Measurements from ENCODE around the gene TUSC2. TPM values are rescaled to one million over a fixed set of nuclear protein-coding genes. Genes with fewer than 3 reads are reported as not detected.
A peak's percentile ranks its signal among the peaks of the same experiment; 100 is the strongest.

Gene TUSC2
- total and polyA plus RNA-seq, 5 donors from 2014 or later = 17.5 to 55.6 (median 45.9) TPM

DNA sequence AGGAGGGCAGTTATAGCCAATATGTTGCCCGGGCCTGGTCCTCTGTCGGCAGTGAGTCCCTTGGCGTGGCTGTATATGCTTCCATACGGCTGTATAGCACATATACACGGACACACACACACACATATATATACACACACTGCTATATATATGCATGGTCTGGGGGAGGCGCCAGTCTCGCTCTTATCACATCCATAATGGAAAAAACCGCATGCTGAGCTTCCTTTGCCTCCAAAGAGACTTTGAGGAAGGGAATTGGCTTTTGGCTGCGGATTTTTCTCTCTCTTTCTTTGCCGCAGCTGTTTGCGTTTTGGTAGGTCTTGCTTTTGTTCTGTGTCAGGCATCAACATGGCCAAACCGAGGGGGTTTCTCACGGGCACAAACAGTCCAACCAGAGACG is 42.6 kb upstream of the TUSC2 start:
- Histone ChIP-seq H3K27ac (ENCODE audit: insufficient read depth, low read length, poor library complexity, severe bottlenecking) (no peak overlapping the region), H3K9me3 (ENCODE audit: control insufficient read depth in 2 of 2, low read length in 2 of 2) (no peaks in the 10 kb centered on the region), H3K4me3 (ENCODE audit: low read depth, low read length) (no peak overlapping the region), H3K4me1 (ENCODE audit: control insufficient read depth, insufficient read depth, low read length, poor library complexity, severe bottlenecking) (peaks cover 25% of the 10 kb centered on the region), H3K27me3 (ENCODE audit: control insufficient read depth, insufficient read depth, low read length) (no peaks in the 10 kb centered on the region), H3K36me3 (ENCODE audit: control insufficient read depth, insufficient read depth, low read length) (no peaks in the 10 kb centered on the region)
- no peak for ATAC-seq (ENCODE audit: low read depth in 2 of 2)
- Mint-ChIP-seq H3K27me3 (peaks cover 17% of the 10 kb centered on the region), H3K4me3 (peak overlapping the region in 1 of 4 donors; percentile 87), H3K4me1 (peaks cover 0 to 39% (median 5%) of the 10 kb centered on the region in 4 donors), H3K9me3 (peaks cover 0 to 2% (median 0%) of the 10 kb centered on the region in 7 donors), H3K36me3 (no peaks in the 10 kb centered on the region), H3K27ac (peak overlapping the region in 1 of 3 donors; percentile 54)
- DNase-seq = no peak

DNA sequence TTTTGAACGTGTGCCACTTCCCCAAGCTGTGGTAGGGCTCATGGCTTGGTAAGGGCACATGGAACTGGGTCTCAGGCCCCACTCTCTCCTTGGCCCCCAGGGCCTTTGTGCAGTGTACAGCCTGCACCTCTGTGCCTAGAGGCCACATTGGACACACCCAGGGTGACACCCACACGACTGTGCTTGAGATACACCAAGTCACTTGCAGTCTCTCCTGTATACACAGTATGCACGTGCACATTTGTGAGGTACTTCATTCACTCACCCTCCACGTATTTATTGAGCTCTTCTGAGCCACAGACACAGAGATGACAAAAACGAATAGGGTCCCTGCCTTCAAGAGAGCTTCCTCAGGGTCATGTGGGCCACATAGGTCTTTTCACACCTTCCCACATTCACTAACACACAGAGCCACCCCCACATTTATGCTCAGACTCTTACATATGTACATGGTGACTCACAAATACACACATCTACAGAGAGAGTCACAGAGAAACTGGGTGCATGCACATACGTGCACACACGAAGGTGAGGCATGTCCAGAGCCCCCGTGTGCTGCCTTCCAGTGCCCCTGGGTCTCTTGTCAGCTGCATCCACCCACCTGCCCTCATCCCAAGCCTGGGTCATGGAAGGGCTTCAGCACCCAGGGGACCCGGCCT is 41.1 kb upstream of the TUSC2 start:
- DNase-seq = no peak
- no peaks in the 10 kb centered on the region for H3K36me3 ChIP-seq (ENCODE audit: control insufficient read depth, insufficient read depth, low read length)
- no peak overlapping the region for H3K4me3 ChIP-seq (ENCODE audit: low read depth, low read length)
- no peak overlapping the region for H3K27ac ChIP-seq (ENCODE audit: insufficient read depth, low read length, poor library complexity, severe bottlenecking)
- peak overlapping the region in 3 of 4 donors; percentile 4 to 86 (median 21) for H3K4me3 Mint-ChIP-seq
- no peaks in the 10 kb centered on the region for H3K36me3 Mint-ChIP-seq
- peaks cover 0 to 2% (median 0%) of the 10 kb centered on the region in 7 donors for H3K9me3 Mint-ChIP-seq
- H3K27me3 ChIP-seq (ENCODE audit: control insufficient read depth, insufficient read depth, low read length) = no peaks in the 10 kb centered on the region
- peaks cover 35% of the 10 kb centered on the region for H3K4me1 ChIP-seq (ENCODE audit: control insufficient read depth, insufficient read depth, low read length, poor library complexity, severe bottlenecking)
- ATAC-seq (ENCODE audit: low read depth in 2 of 2) = no peak
- no peak overlapping the region for H3K27ac Mint-ChIP-seq
- no peaks in the 10 kb centered on the region for H3K9me3 ChIP-seq (ENCODE audit: control insufficient read depth in 2 of 2, low read length in 2 of 2)
- H3K4me1 Mint-ChIP-seq = peaks cover 0 to 46% (median 5%) of the 10 kb centered on the region in 4 donors
- peaks cover 17% of the 10 kb centered on the region for H3K27me3 Mint-ChIP-seq

GRCh38 chr3:50365842-50366220 is 37.8 kb upstream of the TUSC2 start:
- H3K4me3 ChIP-seq (ENCODE audit: low read depth, low read length) = peak overlapping the region; percentile 77
- Mint-ChIP-seq H3K4me3 (peak overlapping the region; percentile 91 to 98 (median 94)), H3K27ac (peak overlapping the region; percentile 60 to 98 (median 97)), H3K9me3 (no peaks in the 10 kb centered on the region), H3K27me3 (no peaks in the 10 kb centered on the region), H3K36me3 (no peaks in the 10 kb centered on the region), H3K4me1 (peaks cover 0 to 42% (median 5%) of the 10 kb centered on the region in 4 donors)
- ATAC-seq (ENCODE audit: low read depth in 2 of 2) (no peak), DNase-seq (no peak)
- no peaks in the 10 kb centered on the region for H3K9me3 ChIP-seq (ENCODE audit: control insufficient read depth in 2 of 2, low read length in 2 of 2)
- no peaks in the 10 kb centered on the region for H3K36me3 ChIP-seq (ENCODE audit: control insufficient read depth, insufficient read depth, low read length)
- peaks cover 34% of the 10 kb centered on the region for H3K4me1 ChIP-seq (ENCODE audit: control insufficient read depth, insufficient read depth, low read length, poor library complexity, severe bottlenecking)
- H3K27ac ChIP-seq (ENCODE audit: insufficient read depth, low read length, poor library complexity, severe bottlenecking) = peak overlapping the region; percentile 85
- no peaks in the 10 kb centered on the region for H3K27me3 ChIP-seq (ENCODE audit: control insufficient read depth, insufficient read depth, low read length)

DNA sequence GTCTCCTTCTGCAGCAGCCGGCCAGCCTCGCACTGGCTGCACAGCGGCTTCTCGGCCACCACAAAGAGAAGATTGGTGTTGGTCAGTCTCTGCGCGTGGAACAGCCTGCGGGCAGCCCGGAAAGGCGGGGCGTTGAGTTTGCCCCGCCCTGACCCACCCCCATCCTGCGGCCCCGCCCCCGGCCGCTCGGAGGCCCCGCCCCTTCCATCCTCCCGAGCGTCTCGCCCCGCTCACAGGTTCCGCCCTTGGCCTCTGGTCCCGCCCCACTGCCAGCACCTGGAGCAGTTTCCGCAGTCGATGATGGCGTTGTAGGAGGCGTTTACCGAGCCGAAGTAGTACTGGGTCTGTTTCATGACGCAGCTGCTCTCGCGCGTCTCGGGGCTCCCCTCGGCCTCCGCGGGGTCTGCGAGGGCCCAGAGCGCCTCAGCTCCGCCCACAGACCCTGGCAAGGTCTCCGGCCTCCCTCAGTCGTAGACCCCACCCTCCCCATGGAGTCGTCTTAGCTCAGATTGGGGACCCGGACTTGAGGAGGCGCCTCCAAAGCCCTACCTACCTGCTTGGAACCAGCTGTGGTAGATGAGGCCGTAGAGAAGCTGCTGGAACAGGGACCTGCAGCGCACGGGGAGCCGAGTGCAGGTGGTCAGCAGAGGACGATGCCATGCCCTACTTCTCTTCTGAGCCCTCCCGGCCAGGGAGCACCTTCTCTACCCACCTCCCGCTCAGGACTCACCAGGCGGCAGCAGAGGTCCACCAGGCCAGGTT is 37.2 kb upstream of the TUSC2 start:
- H3K36me3 Mint-ChIP-seq = no peaks in the 10 kb centered on the region
- Histone ChIP-seq H3K4me1 (ENCODE audit: control insufficient read depth, insufficient read depth, low read length, poor library complexity, severe bottlenecking) (peaks cover 34% of the 10 kb centered on the region), H3K27me3 (ENCODE audit: control insufficient read depth, insufficient read depth, low read length) (no peaks in the 10 kb centered on the region), H3K4me3 (ENCODE audit: low read depth, low read length) (peak overlapping the region; percentile 77), H3K36me3 (ENCODE audit: control insufficient read depth, insufficient read depth, low read length) (no peaks in the 10 kb centered on the region), H3K9me3 (ENCODE audit: control insufficient read depth in 2 of 2, low read length in 2 of 2) (no peaks in the 10 kb centered on the region), H3K27ac (ENCODE audit: insufficient read depth, low read length, poor library complexity, severe bottlenecking) (peak overlapping the region; percentile 85)
- H3K4me1 Mint-ChIP-seq = peaks cover 0 to 44% (median 5%) of the 10 kb centered on the region in 4 donors
- H3K4me3 Mint-ChIP-seq = peak overlapping the region; percentile 91 to 98 (median 94)
- ATAC-seq (ENCODE audit: low read depth in 2 of 2) (peak; percentile 97 to 98), DNase-seq (peak; percentile 95 to 96 (median 95))
- H3K27me3 Mint-ChIP-seq = no peaks in the 10 kb centered on the region
- H3K27ac Mint-ChIP-seq = peak overlapping the region; percentile 60 to 98 (median 97)
- H3K9me3 Mint-ChIP-seq = no peaks in the 10 kb centered on the region

- ATAC-seq (ENCODE audit: low read depth in 2 of 2) (no peak), DNase-seq (no peak)
- Mint-ChIP-seq H3K27me3 (no peaks in the 10 kb centered on the region), H3K4me3 (peak overlapping the region; percentile 71 to 98 (median 92)), H3K36me3 (no peaks in the 10 kb centered on the region), H3K9me3 (no peaks in the 10 kb centered on the region), H3K27ac (no peak overlapping the region), H3K4me1 (peaks cover 0 to 50% (median 5%) of the 10 kb centered on the region in 4 donors)
- H3K4me3 ChIP-seq (ENCODE audit: low read depth, low read length) = no peak overlapping the region
- H3K9me3 ChIP-seq (ENCODE audit: control insufficient read depth in 2 of 2, low read length in 2 of 2) = no peaks in the 10 kb centered on the region
- H3K27ac ChIP-seq (ENCODE audit: insufficient read depth, low read length, poor library complexity, severe bottlenecking) = no peak overlapping the region
- H3K27me3 ChIP-seq (ENCODE audit: control insufficient read depth, insufficient read depth, low read length) = no peaks in the 10 kb centered on the region
- no peaks in the 10 kb centered on the region for H3K36me3 ChIP-seq (ENCODE audit: control insufficient read depth, insufficient read depth, low read length)
- peaks cover 35% of the 10 kb centered on the region for H3K4me1 ChIP-seq (ENCODE audit: control insufficient read depth, insufficient read depth, low read length, poor library complexity, severe bottlenecking)
Observed at GRCh38 chr3:50364573-50365079, 36.6 kb upstream of the TUSC2 start.

DNA sequence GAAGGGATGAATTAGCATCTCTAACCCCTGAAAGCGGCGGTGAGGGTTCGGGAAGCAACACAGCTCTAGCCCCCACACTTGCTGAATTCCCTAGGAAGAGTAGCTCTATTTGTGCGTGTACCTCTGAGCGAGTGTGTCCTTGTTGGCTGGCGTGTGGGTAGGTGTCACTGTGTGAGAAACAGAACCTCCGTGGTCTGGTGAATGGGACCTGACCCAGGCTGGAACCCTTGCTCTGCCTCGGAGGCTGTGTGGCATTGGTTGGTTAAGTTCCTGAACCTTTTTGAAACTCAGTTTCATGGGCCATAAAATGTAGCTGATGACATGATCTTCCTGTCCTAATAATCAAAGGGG is 31.7 kb upstream of the TUSC2 start:
- Mint-ChIP-seq H3K27ac (peak overlapping the region; percentile 93 to 98 (median 98)), H3K4me3 (peak overlapping the region; percentile 93 to 99 (median 98)), H3K27me3 (no peaks in the 10 kb centered on the region), H3K36me3 (peaks cover 10% of the 10 kb centered on the region), H3K4me1 (peaks cover 0 to 57% (median 30%) of the 10 kb centered on the region in 4 donors), H3K9me3 (no peaks in the 10 kb centered on the region)
- H3K27me3 ChIP-seq (ENCODE audit: control insufficient read depth, insufficient read depth, low read length) = no peaks in the 10 kb centered on the region
- H3K9me3 ChIP-seq (ENCODE audit: control insufficient read depth in 2 of 2, low read length in 2 of 2) = no peaks in the 10 kb centered on the region
- peaks cover 17% of the 10 kb centered on the region for H3K36me3 ChIP-seq (ENCODE audit: control insufficient read depth, insufficient read depth, low read length)
- no peak for DNase-seq
- peak; percentile 0 to 1 for ATAC-seq (ENCODE audit: low read depth in 2 of 2)
- peaks cover 48% of the 10 kb centered on the region for H3K4me1 ChIP-seq (ENCODE audit: control insufficient read depth, insufficient read depth, low read length, poor library complexity, severe bottlenecking)
- no peak overlapping the region for H3K27ac ChIP-seq (ENCODE audit: insufficient read depth, low read length, poor library complexity, severe bottlenecking)
- H3K4me3 ChIP-seq (ENCODE audit: low read depth, low read length) = peak overlapping the region; percentile 71

GRCh38 chr3:50358911-50359759 is 31.1 kb upstream of the TUSC2 start, which contains the start of gene TMEM115:
TMEM115 (minus strand) TSS chr3:50359521; CDS start chr3:50359063, 458 bp downstream.
- H3K27me3 Mint-ChIP-seq = no peaks in the 10 kb centered on the region
- H3K27me3 ChIP-seq (ENCODE audit: control insufficient read depth, insufficient read depth, low read length) = no peaks in the 10 kb centered on the region

More at GRCh38 chr3:50358911-50359759, 31.1 kb upstream of the TUSC2 start, which contains the start of gene TMEM115:
- Histone ChIP-seq H3K36me3 (ENCODE audit: control insufficient read depth, insufficient read depth, low read length) (peaks cover 23% of the 10 kb centered on the region), H3K27ac (ENCODE audit: insufficient read depth, low read length, poor library complexity, severe bottlenecking) (peak within 1 kb of the TSS; percentile 77), H3K4me3 (ENCODE audit: low read depth, low read length) (peak within 1 kb of the TSS; percentile 71), H3K4me1 (ENCODE audit: control insufficient read depth, insufficient read depth, low read length, poor library complexity, severe bottlenecking) (peaks cover 42% of the 10 kb centered on the region), H3K9me3 (ENCODE audit: control insufficient read depth in 2 of 2, low read length in 2 of 2) (no peaks in the 10 kb centered on the region)
- peak within 1 kb of the TSS; percentile 93 to 98 (median 98) for H3K27ac Mint-ChIP-seq
- H3K4me3 Mint-ChIP-seq = peak within 1 kb of the TSS; percentile 93 to 99 (median 98)
- no peaks in the 10 kb centered on the region for H3K9me3 Mint-ChIP-seq
- H3K36me3 Mint-ChIP-seq = peaks cover 15% of the 10 kb centered on the region
- DNase-seq = peak; percentile 96 to 98 (median 96)
- peak; percentile 100 for ATAC-seq (ENCODE audit: low read depth in 2 of 2)
- H3K4me1 Mint-ChIP-seq = peaks cover 0 to 60% (median 32%) of the 10 kb centered on the region in 4 donors

All from CD4-positive, CD25-positive, alpha-beta regulatory T cell (primary cell).